Dendritic cell treated with granulocyte-macrophage colony-stimulating factor and Interleukin-4, amounts not matched to agents 40 ng/mL and 50 ng/mL, for 4 days (primary cell): ENCODE data around the gene RIPPLY3.
"Not testable (repeated sequence)": the region's sequence is repeated elsewhere in the genome, so short reads cannot be mapped to it uniquely, and the experiment has no call there.

Experiments
- H3K27ac Mint-ChIP-seq: one replicate; pipeline ENCODE4 v1.8.0; 2022; ENCODE audit warnings: mild to moderate bottlenecking, mixed read lengths
- H3K27me3 Mint-ChIP-seq: one replicate; pipeline ENCODE4 v1.8.0; 2022; ENCODE audit warnings: mild to moderate bottlenecking, mixed read lengths
- H3K36me3 Mint-ChIP-seq: one replicate; pipeline ENCODE4 v1.8.0; 2022; ENCODE audit warnings: low read depth, mixed read lengths
- H3K4me1 Mint-ChIP-seq: one replicate; pipeline ENCODE4 v1.8.0; 2022; ENCODE audit warnings: low read depth, mixed read lengths
- H3K4me3 Mint-ChIP-seq: one replicate; pipeline ENCODE4 v1.8.0; 2022; ENCODE audit warnings: mild to moderate bottlenecking, moderate library complexity, mixed read lengths
- H3K9me3 Mint-ChIP-seq: one replicate; pipeline ENCODE4 v1.8.0; 2022; ENCODE audit warnings: mixed read lengths
- intact Hi-C: fragments of 100-400 bp; cut with micrococcal nuclease; formaldehyde crosslinking; loops from one replicate; pipeline ENCODE4 v1.15.0; 2022

The RIPPLY3 gene

GRCh38 chr21:37017951-37018679 lies 11.6 kb downstream of the RIPPLY3 start:
- intact Hi-C loops, result no loop called here
- no peaks in the 10 kb centered on the region for H3K9me3 Mint-ChIP-seq
- H3K27ac Mint-ChIP-seq, result no peak overlapping the region
- H3K36me3 Mint-ChIP-seq, result no peaks in the 10 kb centered on the region
- H3K27me3 Mint-ChIP-seq, result peaks cover 2% of the 10 kb centered on the region
- no peaks in the 10 kb centered on the region for H3K4me1 Mint-ChIP-seq
- H3K4me3 Mint-ChIP-seq, result no peak overlapping the region

- no peaks in the 10 kb centered on the region for H3K9me3 Mint-ChIP-seq
- intact Hi-C loops, result no loop called here
- H3K36me3 Mint-ChIP-seq, result no peaks in the 10 kb centered on the region
- H3K27me3 Mint-ChIP-seq, result no peaks in the 10 kb centered on the region
- no peaks in the 10 kb centered on the region for H3K4me1 Mint-ChIP-seq
- H3K27ac Mint-ChIP-seq, result no peak overlapping the region
- H3K4me3 Mint-ChIP-seq, result no peak overlapping the region
Measured at GRCh38 chr21:37026499-37026898, 20.0 kb downstream of the RIPPLY3 start.

GRCh38 chr21:37028570-37028969 lies 22.1 kb downstream of the RIPPLY3 start:
- no peaks in the 10 kb centered on the region for H3K36me3 Mint-ChIP-seq
- no peak overlapping the region for H3K27ac Mint-ChIP-seq
- no peaks in the 10 kb centered on the region for H3K9me3 Mint-ChIP-seq
- intact Hi-C loops, result no loop called here
- H3K4me3 Mint-ChIP-seq, result no peak overlapping the region
- H3K4me1 Mint-ChIP-seq, result no peaks in the 10 kb centered on the region
- H3K27me3 Mint-ChIP-seq, result no peaks in the 10 kb centered on the region

GRCh38 chr21:37030864-37031263 lies 24.4 kb downstream of the RIPPLY3 start:
- Mint-ChIP-seq H3K9me3 (no peaks in the 10 kb centered on the region), H3K36me3 (no peaks in the 10 kb centered on the region), H3K27ac (no peak overlapping the region), H3K4me1 (no peaks in the 10 kb centered on the region), H3K4me3 (no peak overlapping the region), H3K27me3 (no peaks in the 10 kb centered on the region)
- intact Hi-C loops, result no loop called here

- Mint-ChIP-seq H3K4me3 (no peak overlapping the region), H3K9me3 (no peaks in the 10 kb centered on the region), H3K27me3 (no peaks in the 10 kb centered on the region), H3K4me1 (no peaks in the 10 kb centered on the region), H3K36me3 (no peaks in the 10 kb centered on the region), H3K27ac (no peak overlapping the region)
- intact Hi-C loops, result no loop called here
Measured at GRCh38 chr21:37032293-37032692, 25.8 kb downstream of the RIPPLY3 start.

- intact Hi-C loops, result no loop called here
- no peaks in the 10 kb centered on the region for H3K36me3 Mint-ChIP-seq
- H3K9me3 Mint-ChIP-seq, result no peaks in the 10 kb centered on the region
- H3K4me1 Mint-ChIP-seq, result no peaks in the 10 kb centered on the region
- no peaks in the 10 kb centered on the region for H3K27me3 Mint-ChIP-seq
- no peak overlapping the region for H3K4me3 Mint-ChIP-seq
- H3K27ac Mint-ChIP-seq, result no peak overlapping the region
Measured at GRCh38 chr21:37032877-37033471, 26.5 kb downstream of the RIPPLY3 start.

- intact Hi-C loops, H3K4me3 Mint-ChIP-seq: not testable (repeated sequence)
Measured at GRCh38 chr21:37034394-37034793, 27.9 kb downstream of the RIPPLY3 start.

GRCh38 chr21:37036177-37036576 lies 29.7 kb downstream of the RIPPLY3 start:
- Mint-ChIP-seq H3K36me3 (no peaks in the 10 kb centered on the region), H3K9me3 (no peaks in the 10 kb centered on the region), H3K27me3 (peaks cover 1% of the 10 kb centered on the region), H3K4me3 (no peak overlapping the region), H3K4me1 (no peaks in the 10 kb centered on the region), H3K27ac (no peak overlapping the region)
- intact Hi-C loops, result no loop called here

More at GRCh38 chr21:37034394-37034793, 27.9 kb downstream of the RIPPLY3 start:
- H3K4me1 Mint-ChIP-seq, H3K27ac Mint-ChIP-seq, H3K9me3 Mint-ChIP-seq, H3K36me3 Mint-ChIP-seq, H3K27me3 Mint-ChIP-seq: not testable (repeated sequence)

- peaks cover 1% of the 10 kb centered on the region for H3K27me3 Mint-ChIP-seq
Measured at GRCh38 chr21:37039411-37040075, 33.0 kb downstream of the RIPPLY3 start.

GRCh38 chr21:37040212-37040611 lies 33.7 kb downstream of the RIPPLY3 start:
- H3K27ac Mint-ChIP-seq, result no peak overlapping the region
- H3K27me3 Mint-ChIP-seq, result peaks cover 1% of the 10 kb centered on the region
- no peak overlapping the region for H3K4me3 Mint-ChIP-seq
- intact Hi-C loops, result no loop called here
- no peaks in the 10 kb centered on the region for H3K9me3 Mint-ChIP-seq
- no peaks in the 10 kb centered on the region for H3K36me3 Mint-ChIP-seq
- peaks cover 4% of the 10 kb centered on the region for H3K4me1 Mint-ChIP-seq

More at GRCh38 chr21:37039411-37040075, 33.0 kb downstream of the RIPPLY3 start:
- no peak overlapping the region for H3K27ac Mint-ChIP-seq
- no peak overlapping the region for H3K4me3 Mint-ChIP-seq
- intact Hi-C loops, result no loop called here
- H3K4me1 Mint-ChIP-seq, result no peaks in the 10 kb centered on the region
- H3K9me3 Mint-ChIP-seq, result no peaks in the 10 kb centered on the region
- no peaks in the 10 kb centered on the region for H3K36me3 Mint-ChIP-seq

- no peak overlapping the region for H3K27ac Mint-ChIP-seq
- H3K36me3 Mint-ChIP-seq, result no peaks in the 10 kb centered on the region
- intact Hi-C loops, result no loop called here
- H3K4me3 Mint-ChIP-seq, result no peak overlapping the region
- peaks cover 1% of the 10 kb centered on the region for H3K27me3 Mint-ChIP-seq
- peaks cover 8% of the 10 kb centered on the region for H3K4me1 Mint-ChIP-seq
- H3K9me3 Mint-ChIP-seq, result no peaks in the 10 kb centered on the region
Measured at GRCh38 chr21:37041706-37042271, 35.3 kb downstream of the RIPPLY3 start.

GRCh38 chr21:37043818-37044217 lies 37.3 kb downstream of the RIPPLY3 start:
- H3K4me1 Mint-ChIP-seq, result peaks cover 8% of the 10 kb centered on the region
- H3K27ac Mint-ChIP-seq, result no peak overlapping the region
- intact Hi-C loops, result no loop called here
- no peaks in the 10 kb centered on the region for H3K9me3 Mint-ChIP-seq
- no peak overlapping the region for H3K4me3 Mint-ChIP-seq
- no peaks in the 10 kb centered on the region for H3K36me3 Mint-ChIP-seq
- peaks cover 1% of the 10 kb centered on the region for H3K27me3 Mint-ChIP-seq

GRCh38 chr21:37044643-37045042 lies 38.1 kb downstream of the RIPPLY3 start:
- Mint-ChIP-seq H3K27ac (no peak overlapping the region), H3K36me3 (no peaks in the 10 kb centered on the region), H3K9me3 (no peaks in the 10 kb centered on the region), H3K27me3 (peaks cover under 1% of the 10 kb centered on the region), H3K4me1 (peaks cover 8% of the 10 kb centered on the region), H3K4me3 (no peak overlapping the region)
- intact Hi-C loops, result no loop called here

GRCh38 chr21:37045149-37045548 lies 38.6 kb downstream of the RIPPLY3 start:
- Mint-ChIP-seq H3K4me3 (no peak overlapping the region), H3K9me3 (no peaks in the 10 kb centered on the region)

More at GRCh38 chr21:37045149-37045548, 38.6 kb downstream of the RIPPLY3 start:
- H3K27ac Mint-ChIP-seq, result no peak overlapping the region
- intact Hi-C loops, result no loop called here
- H3K4me1 Mint-ChIP-seq, result peaks cover 8% of the 10 kb centered on the region
- H3K36me3 Mint-ChIP-seq, result no peaks in the 10 kb centered on the region
- H3K27me3 Mint-ChIP-seq, result no peaks in the 10 kb centered on the region
